ENCODE data around the gene NALCN. TPM values are rescaled to one million over a fixed set of nuclear protein-coding genes. Genes with fewer than 3 reads are reported as not detected.

The NALCN gene
- total and polyA plus RNA-seq, 2 experiments from 2014 or later: 0.50 to 0.87 TPM

- no peak for TF ChIP-seq CREB1 (CRISPR knock-in tag; IDR thresholded peaks at IDR 0.05; ENCODE audit: low read depth)
- no peak for TF ChIP-seq EZH2phosphoT487 (IDR thresholded peaks at IDR 0.05; ENCODE audit: unreplicated experiment)
Measured at GRCh38 chr13:101080616-101081015, 335.7 kb downstream of the NALCN start (continued).

- no peaks in the 10 kb centered on the region for H3K79me2 ChIP-seq (replicated peaks; ENCODE audit: insufficient read depth)
- no peaks in the 10 kb centered on the region for H3K9me3 Mint-ChIP-seq
- H3K27ac Mint-ChIP-seq: no peak overlapping the region
- H3K27me3 ChIP-seq (ENCODE audit: insufficient read depth): no peaks in the 10 kb centered on the region
- H3K27me3 Mint-ChIP-seq (ENCODE audit: insufficient read depth, low read depth, poor library complexity): peaks cover 6% of the 10 kb centered on the region
- no peaks in the 10 kb centered on the region for H3K36me3 ChIP-seq (ENCODE audit: insufficient read depth)
- no peak overlapping the region for H3K4me3 Mint-ChIP-seq
- no peaks in the 10 kb centered on the region for H4K20me1 ChIP-seq (replicated peaks; ENCODE audit: insufficient read depth)
- H3K27ac ChIP-seq (ENCODE audit: low read depth): no peak overlapping the region
- H3K4me3 ChIP-seq: no peak overlapping the region
- no peak overlapping the region for H2AFZ ChIP-seq
- H3F3A ChIP-seq (replicated peaks; ENCODE audit: low read depth): no peaks in the 10 kb centered on the region
- DNase-seq (ENCODE audit: low spot score): no peak
- H3K9me2 ChIP-seq (ENCODE audit: insufficient read depth): peaks cover 12% of the 10 kb centered on the region
- no peaks in the 10 kb centered on the region; the same call in 2 of the 3 replicates for H3K4me1 Mint-ChIP-seq
- TF ChIP-seq ZNF331 (CRISPR knock-in tag; IDR thresholded peaks at IDR 0.05; ENCODE audit: low read depth) (no peak), POLR2AphosphoS5 (IDR thresholded peaks at IDR 0.05; ENCODE audit: low read depth) (no peak), NANOG (IDR thresholded peaks at IDR 0.05; ENCODE audit: borderline replicate concordance) (no peak), ZNF114 (CRISPR knock-in tag; IDR thresholded peaks at IDR 0.05) (no peak), CREB1 (CRISPR knock-in tag; IDR thresholded peaks at IDR 0.05; ENCODE audit: low read depth) (no peak), REST (IDR thresholded peaks at IDR 0.05; ENCODE audit: unreplicated experiment) (no peak)
- TF ChIP-seq, protein P1, sequence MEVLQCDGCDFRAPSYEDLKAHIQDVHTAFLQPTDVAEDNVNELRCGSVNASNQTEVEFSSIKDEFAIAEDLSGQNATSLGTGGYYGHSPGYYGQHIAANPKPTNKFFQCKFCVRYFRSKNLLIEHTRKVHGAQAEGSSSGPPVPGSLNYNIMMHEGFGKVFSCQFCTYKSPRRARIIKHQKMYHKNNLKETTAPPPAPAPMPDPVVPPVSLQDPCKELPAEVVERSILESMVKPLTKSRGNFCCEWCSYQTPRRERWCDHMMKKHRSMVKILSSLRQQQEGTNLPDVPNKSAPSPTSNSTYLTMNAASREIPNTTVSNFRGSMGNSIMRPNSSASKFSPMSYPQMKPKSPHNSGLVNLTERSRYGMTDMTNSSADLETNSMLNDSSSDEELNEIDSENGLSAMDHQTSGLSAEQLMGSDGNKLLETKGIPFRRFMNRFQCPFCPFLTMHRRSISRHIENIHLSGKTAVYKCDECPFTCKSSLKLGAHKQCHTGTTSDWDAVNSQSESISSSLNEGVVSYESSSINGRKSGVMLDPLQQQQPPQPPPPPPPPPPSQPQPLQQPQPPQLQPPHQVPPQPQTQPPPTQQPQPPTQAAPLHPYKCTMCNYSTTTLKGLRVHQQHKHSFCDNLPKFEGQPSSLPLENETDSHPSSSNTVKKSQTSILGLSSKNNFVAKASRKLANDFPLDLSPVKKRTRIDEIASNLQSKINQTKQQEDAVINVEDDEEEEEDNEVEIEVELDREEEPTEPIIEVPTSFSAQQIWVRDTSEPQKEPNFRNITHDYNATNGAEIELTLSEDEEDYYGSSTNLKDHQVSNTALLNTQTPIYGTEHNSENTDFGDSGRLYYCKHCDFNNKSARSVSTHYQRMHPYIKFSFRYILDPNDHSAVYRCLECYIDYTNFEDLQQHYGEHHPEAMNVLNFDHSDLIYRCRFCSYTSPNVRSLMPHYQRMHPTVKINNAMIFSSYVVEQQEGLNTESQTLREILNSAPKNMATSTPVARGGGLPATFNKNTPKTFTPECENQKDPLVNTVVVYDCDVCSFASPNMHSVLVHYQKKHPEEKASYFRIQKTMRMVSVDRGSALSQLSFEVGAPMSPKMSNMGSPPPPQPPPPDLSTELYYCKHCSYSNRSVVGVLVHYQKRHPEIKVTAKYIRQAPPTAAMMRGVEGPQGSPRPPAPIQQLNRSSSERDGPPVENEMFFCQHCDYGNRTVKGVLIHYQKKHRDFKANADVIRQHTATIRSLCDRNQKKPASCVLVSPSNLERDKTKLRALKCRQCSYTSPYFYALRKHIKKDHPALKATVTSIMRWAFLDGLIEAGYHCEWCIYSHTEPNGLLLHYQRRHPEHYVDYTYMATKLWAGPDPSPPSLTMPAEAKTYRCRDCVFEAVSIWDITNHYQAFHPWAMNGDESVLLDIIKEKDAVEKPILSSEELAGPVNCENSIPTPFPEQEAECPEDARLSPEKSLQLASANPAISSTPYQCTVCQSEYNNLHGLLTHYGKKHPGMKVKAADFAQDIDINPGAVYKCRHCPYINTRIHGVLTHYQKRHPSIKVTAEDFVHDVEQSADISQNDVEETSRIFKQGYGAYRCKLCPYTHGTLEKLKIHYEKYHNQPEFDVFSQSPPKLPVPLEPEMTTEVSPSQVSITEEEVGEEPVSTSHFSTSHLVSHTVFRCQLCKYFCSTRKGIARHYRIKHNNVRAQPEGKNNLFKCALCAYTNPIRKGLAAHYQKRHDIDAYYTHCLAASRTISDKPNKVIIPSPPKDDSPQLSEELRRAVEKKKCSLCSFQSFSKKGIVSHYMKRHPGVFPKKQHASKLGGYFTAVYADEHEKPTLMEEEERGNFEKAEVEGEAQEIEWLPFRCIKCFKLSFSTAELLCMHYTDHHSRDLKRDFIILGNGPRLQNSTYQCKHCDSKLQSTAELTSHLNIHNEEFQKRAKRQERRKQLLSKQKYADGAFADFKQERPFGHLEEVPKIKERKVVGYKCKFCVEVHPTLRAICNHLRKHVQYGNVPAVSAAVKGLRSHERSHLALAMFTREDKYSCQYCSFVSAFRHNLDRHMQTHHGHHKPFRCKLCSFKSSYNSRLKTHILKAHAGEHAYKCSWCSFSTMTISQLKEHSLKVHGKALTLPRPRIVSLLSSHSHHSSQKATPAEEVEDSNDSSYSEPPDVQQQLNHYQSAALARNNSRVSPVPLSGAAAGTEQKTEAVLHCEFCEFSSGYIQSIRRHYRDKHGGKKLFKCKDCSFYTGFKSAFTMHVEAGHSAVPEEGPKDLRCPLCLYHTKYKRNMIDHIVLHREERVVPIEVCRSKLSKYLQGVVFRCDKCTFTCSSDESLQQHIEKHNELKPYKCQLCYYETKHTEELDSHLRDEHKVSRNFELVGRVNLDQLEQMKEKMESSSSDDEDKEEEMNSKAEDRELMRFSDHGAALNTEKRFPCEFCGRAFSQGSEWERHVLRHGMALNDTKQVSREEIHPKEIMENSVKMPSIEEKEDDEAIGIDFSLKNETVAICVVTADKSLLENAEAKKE (CRISPR knock-in tag; IDR thresholded peaks at IDR 0.05): no peak
- H3K36me3 Mint-ChIP-seq (ENCODE audit: low read depth): no peaks in the 10 kb centered on the region
- no peaks in the 10 kb centered on the region for H3K4me1 ChIP-seq (ENCODE audit: insufficient read depth)
- H3K4me2 ChIP-seq: no peak overlapping the region
- ATAC-seq: no peak
Measured at GRCh38 chr13:101065329-101065728, 351.0 kb downstream of the NALCN start.
